ENCODE results near the gene CDX1. TPM values are rescaled to one million over a fixed set of nuclear protein-coding genes. Genes with fewer than 3 reads are reported as not detected.

The CDX1 gene
- total RNA-seq, 1 donor from 2014 or later = not detected

DNA sequence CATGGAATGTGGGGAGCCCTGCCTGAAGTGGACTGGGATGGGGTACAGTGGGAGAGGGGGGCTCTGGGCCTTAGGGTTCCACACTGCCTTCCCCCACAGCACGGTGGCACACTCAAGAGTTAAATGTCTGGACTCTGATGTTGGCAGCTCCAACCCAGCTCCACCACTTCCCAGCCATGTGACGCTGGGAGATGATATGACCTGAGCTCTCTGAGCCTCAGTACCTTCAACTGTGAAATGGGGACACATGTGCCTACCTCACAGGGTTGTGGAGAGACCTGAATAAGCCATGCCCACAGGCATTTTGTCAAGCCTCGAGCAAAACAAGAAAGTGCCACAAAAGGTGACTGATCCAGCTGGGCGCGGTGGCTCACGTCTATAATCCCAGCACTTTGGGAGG, 7.5 kb upstream of the CDX1 start:
- H3K4me1 ChIP-seq = peaks cover 16% of the 10 kb centered on the region

DNA sequence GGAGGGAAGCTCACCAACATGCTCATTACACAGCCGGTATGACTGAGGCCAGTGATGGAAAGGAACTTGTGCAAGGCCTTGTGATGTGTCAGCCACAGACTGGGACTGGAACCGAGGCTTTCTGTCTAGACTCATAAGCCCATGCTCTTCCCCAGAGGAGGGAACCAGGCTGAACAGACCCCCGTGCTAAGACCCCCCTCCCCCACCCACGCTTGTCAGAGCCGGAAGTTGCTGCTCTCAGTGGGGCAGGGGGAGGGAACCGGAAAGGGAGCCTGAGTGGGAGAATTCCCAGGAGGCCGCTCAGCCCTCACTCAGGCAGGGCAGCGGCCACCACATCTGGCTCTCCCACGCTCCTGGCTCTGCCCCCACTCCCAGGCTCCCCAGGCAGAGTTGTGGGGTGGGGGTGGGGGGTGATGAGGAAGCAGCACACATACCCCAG, 6.8 kb upstream of the CDX1 start:
- no peak overlapping the region for H3K4me3 Mint-ChIP-seq
- H3K9me3 Mint-ChIP-seq = no peaks in the 10 kb centered on the region
- Histone ChIP-seq H3K27me3 (peaks cover 14% of the 10 kb centered on the region), H3K4me3 (no peak overlapping the region), H3K9me3 (ENCODE audit: low read depth) (no peaks in the 10 kb centered on the region), H3K9ac (no peak overlapping the region), H2AFZ (replicated peaks) (no peak overlapping the region), H3K4me1 (peaks cover 10% of the 10 kb centered on the region), H3K27ac (no peak overlapping the region), H3K36me3 (no peaks in the 10 kb centered on the region), H4K20me1 (ENCODE audit: low read depth) (no peaks in the 10 kb centered on the region), H3K4me2 (no peak overlapping the region), H3F3A (ENCODE audit: low read depth) (peaks cover 8% of the 10 kb centered on the region), H3K79me2 (ENCODE audit: low read depth) (no peaks in the 10 kb centered on the region)
- no peaks in the 10 kb centered on the region for H3K36me3 Mint-ChIP-seq
- peaks cover 14% of the 10 kb centered on the region for H3K27me3 Mint-ChIP-seq (ENCODE audit: insufficient read depth, low read depth)
- no peak overlapping the region for H3K27ac Mint-ChIP-seq
- H3K4me1 Mint-ChIP-seq = peaks cover 52% of the 10 kb centered on the region
- no peak for DNase-seq (ENCODE audit: low spot score)
- TF ChIP-seq, protein P1, sequence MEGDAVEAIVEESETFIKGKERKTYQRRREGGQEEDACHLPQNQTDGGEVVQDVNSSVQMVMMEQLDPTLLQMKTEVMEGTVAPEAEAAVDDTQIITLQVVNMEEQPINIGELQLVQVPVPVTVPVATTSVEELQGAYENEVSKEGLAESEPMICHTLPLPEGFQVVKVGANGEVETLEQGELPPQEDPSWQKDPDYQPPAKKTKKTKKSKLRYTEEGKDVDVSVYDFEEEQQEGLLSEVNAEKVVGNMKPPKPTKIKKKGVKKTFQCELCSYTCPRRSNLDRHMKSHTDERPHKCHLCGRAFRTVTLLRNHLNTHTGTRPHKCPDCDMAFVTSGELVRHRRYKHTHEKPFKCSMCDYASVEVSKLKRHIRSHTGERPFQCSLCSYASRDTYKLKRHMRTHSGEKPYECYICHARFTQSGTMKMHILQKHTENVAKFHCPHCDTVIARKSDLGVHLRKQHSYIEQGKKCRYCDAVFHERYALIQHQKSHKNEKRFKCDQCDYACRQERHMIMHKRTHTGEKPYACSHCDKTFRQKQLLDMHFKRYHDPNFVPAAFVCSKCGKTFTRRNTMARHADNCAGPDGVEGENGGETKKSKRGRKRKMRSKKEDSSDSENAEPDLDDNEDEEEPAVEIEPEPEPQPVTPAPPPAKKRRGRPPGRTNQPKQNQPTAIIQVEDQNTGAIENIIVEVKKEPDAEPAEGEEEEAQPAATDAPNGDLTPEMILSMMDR (IDR thresholded peaks at IDR 0.05) = no peak
- TF ChIP-seq EZH2 (IDR thresholded peaks at IDR 0.05) = no peak
- TF ChIP-seq EZH2phosphoT487 (IDR thresholded peaks at IDR 0.05) = no peak

More for the DNA sequence above, 7.5 kb upstream of the CDX1 start:
- Histone ChIP-seq H2AFZ (replicated peaks) (no peak overlapping the region), H3K4me2 (no peak overlapping the region), H3K27ac (no peak overlapping the region), H4K20me1 (ENCODE audit: low read depth) (no peaks in the 10 kb centered on the region), H3K27me3 (peaks cover 7% of the 10 kb centered on the region), H3K9me3 (ENCODE audit: low read depth) (no peaks in the 10 kb centered on the region), H3K4me3 (no peak overlapping the region), H3K9ac (no peak overlapping the region), H3K79me2 (ENCODE audit: low read depth) (no peaks in the 10 kb centered on the region), H3F3A (ENCODE audit: low read depth) (peaks cover 9% of the 10 kb centered on the region), H3K36me3 (no peaks in the 10 kb centered on the region)
- Mint-ChIP-seq H3K9me3 (no peaks in the 10 kb centered on the region), H3K4me1 (peaks cover 51% of the 10 kb centered on the region), H3K27me3 (ENCODE audit: insufficient read depth, low read depth) (peaks cover 16% of the 10 kb centered on the region), H3K27ac (peak overlapping the region; percentile 91), H3K4me3 (no peak overlapping the region), H3K36me3 (no peaks in the 10 kb centered on the region)
- TF ChIP-seq, protein P1 (IDR thresholded peaks at IDR 0.05) = no peak
- TF ChIP-seq EZH2 (IDR thresholded peaks at IDR 0.05) (no peak), EZH2phosphoT487 (IDR thresholded peaks at IDR 0.05) (no peak)
- DNase-seq (ENCODE audit: low spot score) = no peak

GRCh38 chr5:150160448-150161081, 6.0 kb upstream of the CDX1 start:
- H4K20me1 ChIP-seq (ENCODE audit: low read depth) = no peaks in the 10 kb centered on the region
- no peaks in the 10 kb centered on the region for H3K36me3 ChIP-seq
- H3K27ac Mint-ChIP-seq = peak overlapping the region; percentile 34
- no peaks in the 10 kb centered on the region for H3K9me3 Mint-ChIP-seq
- TF ChIP-seq, protein P1 (IDR thresholded peaks at IDR 0.05) = no peak
- TF ChIP-seq EZH2phosphoT487 (IDR thresholded peaks at IDR 0.05) = no peak
- TF ChIP-seq EZH2 (IDR thresholded peaks at IDR 0.05) = no peak
- H3K4me1 Mint-ChIP-seq = peaks cover 47% of the 10 kb centered on the region
- no peak overlapping the region for H3K27ac ChIP-seq
- H3K4me3 ChIP-seq = no peak overlapping the region
- peaks cover 19% of the 10 kb centered on the region for H3K27me3 Mint-ChIP-seq (ENCODE audit: insufficient read depth, low read depth)
- H2AFZ ChIP-seq (replicated peaks) = no peak overlapping the region
- DNase-seq (ENCODE audit: low spot score) = no peak
- no peaks in the 10 kb centered on the region for H3K9me3 ChIP-seq (ENCODE audit: low read depth)
- H3K4me3 Mint-ChIP-seq = no peak overlapping the region
- H3K27me3 ChIP-seq = peaks cover 23% of the 10 kb centered on the region
- H3K4me2 ChIP-seq = no peak overlapping the region
- no peaks in the 10 kb centered on the region for H3K36me3 Mint-ChIP-seq
- no peaks in the 10 kb centered on the region for H3K79me2 ChIP-seq (ENCODE audit: low read depth)
- peaks cover 3% of the 10 kb centered on the region for H3K4me1 ChIP-seq
- peaks cover 5% of the 10 kb centered on the region for H3F3A ChIP-seq (ENCODE audit: low read depth)
- H3K9ac ChIP-seq = no peak overlapping the region

Data from neural progenitor cell (in vitro differentiated cells).